NCI-H2029 (cell line): ENCODE measurements around the gene SAMD7.

Experiments
- DNase-seq: peaks from one replicate; lab custom pipeline; 2025; lab: John Stamatoyannopoulos, UW

SAMD7 gene

DNA sequence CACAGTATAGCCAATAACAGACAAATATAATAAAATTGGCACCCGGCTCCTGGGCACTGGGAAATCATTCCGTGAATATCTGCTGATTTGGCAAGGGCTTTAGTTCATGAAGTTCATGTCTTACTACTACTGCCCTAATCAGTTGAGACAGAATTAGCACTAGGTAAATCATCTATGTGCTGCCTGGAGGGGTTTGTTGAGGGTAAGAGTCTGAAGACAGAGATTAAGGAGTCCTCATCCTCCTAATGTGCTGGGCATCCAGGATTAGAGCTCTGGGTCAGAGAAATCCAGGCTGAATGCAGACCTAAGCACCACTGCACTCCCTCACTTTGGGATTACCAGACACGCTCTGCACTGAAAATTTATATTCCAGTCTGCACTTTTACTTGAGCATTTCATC lies 2.0 kb downstream of the SAMD7 start:
- DNase-seq, result no peak

DNA sequence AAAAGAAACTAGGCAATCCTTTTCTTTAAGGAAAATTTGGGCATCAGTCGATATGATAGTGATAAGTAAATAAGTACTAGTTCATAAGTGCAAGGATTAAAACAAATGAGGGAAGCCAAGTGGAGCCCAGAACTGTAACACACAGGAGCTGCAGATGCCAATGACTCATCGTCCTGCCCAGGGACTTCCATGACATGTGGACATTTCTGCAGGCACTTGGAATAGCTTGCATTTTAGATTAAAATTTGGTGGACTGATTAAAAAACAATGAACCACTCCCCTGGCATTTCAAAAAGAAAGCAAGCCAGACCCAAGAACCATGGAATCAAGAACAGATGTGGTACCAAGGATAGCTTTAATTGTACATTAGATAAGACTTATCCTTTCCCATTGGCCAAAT lies 2.9 kb downstream of the SAMD7 start:
- DNase-seq, result no peak

DNA sequence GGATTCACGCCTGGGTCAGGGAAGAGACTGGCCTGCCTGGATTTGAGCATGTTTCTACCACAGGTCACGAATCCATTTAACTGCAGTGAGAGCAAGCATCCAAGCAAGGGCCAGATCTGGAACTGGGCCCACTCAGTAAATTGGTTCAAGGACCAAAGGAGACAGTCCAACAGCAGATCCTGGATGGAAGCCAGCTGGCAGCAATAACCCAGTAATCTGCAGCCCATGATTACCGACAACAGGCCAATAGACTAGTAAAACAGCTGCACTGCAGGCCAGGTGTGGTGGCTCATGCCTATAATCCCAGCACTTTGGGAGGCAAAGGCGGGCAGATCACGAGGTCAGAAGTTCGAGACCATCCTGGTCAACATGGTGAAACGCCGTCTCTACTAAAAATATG lies 11.8 kb downstream of the SAMD7 start:
- DNase-seq, result peak; percentile 96

DNA sequence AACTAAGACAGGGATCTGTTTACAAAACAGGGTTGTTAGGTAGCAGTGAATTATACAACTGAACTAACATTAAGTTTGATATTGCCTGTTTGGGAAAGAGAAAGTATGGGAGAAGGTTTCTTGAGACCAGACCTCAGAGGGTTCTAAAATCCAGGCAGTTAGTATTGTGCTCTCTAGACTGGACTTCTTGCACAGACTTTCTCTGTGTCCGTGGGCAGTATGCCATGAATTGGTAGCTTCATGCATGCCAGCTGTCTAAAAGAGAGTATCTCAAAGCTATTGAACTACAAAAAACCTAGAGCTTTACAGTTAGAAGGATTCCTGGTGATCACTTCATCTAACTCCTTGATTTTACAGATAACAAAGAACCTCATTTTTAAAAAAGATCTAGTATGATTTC lies 12.5 kb downstream of the SAMD7 start:
- no peak for DNase-seq

DNA sequence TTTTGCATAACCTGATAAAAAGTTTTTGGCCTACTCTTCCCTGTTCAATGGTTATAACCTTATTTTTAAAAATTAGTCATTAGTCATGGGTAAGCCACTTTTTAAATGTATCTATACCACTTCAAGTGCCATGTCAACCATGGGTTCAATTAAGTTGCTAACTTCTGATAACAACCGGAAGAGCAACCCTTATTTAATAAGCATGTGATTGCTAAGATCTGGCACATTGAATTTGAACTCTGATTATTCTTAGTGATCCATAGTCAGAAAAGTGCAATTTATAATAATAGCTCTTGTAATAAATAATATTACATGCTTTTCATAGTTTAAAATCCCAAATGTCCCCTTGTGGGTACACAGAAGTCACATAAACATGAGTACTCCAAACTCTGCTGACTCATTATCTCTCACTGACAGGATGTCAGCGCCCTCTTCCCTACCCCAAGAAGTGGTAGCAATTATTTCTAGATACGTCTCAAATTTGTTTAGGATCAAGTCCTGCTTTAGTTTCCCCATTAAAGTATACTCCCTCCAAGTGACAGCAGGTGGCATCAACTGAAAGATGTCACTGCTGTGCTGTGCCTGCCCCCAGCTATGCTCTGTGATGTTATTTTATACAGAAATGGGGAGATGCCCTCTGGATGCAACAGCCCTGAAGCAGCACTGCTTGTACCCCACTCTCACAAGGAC lies 18.6 kb downstream of the SAMD7 start:
- DNase-seq, result no peak

DNA sequence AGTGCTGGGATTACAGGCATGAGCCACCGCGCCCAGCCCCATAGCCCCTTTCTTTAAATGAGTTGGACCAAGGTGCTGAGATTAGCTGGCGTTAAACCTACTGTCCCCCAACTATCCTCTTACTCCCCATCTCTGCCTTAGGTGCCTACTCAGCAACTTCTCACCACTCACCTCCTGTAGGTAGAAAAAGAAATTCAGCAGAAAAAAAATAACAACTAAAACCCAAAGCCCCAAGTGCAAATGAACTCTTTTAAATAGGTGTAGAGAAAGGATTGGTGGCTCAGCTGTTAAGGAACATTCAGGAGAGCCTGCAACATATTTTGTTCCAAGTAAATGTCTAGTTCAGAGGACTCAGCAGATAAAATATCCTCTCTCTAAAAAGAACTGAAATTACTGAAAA lies 19.5 kb downstream of the SAMD7 start:
- DNase-seq, result no peak

DNA sequence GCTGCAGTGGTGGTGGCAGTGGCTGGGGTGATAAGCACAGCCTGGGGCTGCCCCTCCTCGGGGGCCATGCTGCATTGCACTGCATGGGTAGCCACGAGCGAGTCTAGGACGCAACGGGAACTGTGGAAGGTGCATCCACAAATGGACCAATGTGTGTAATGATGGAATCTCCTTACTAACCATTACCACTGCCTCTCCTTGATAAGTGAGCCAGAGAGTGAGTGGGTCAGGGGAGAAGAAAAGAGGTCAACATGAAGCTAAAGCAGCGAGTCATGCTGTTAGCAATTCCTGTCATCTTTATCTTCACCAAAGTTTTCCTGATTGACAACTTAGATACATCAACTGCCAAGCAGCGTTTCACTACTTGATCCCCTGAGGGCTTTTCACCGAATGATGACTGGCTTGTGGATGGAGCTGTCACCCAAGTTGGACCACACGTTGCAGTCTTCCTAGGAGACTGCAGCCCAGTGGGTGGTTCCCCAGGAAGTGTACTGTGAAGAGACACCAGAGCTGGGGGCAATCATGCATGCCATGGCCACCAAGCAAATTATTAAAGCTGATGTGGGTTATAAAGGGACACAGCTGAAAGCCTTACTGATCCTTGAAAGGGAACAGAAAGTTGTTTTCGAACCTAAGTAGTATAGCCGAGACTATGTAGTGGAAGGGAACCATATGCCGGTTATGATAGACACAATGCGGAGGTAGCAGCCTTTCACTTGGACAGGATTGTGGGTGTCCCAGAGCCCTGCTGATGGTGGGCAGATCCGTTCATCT lies 20.6 kb downstream of the SAMD7 start:
- DNase-seq, result no peak

DNA sequence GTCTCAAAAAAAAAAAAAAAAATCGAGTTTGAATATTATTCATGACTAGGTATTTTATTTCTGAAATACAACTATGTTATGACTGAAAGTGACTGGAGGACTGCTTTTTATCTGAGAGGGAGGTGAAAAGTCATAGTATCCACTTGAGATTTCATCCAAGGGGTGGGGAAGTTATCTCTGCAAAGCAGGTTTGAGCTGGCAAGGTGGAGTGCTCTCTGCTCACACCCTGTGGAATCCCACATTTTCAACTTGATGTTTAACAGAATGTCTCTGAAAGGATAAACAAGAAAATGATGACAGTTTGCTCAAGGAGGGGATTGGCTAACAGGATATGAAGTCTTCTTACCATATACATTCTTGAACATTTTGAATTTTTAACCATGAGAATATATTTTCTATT lies 27.9 kb downstream of the SAMD7 start:
- DNase-seq, result no peak

DNA sequence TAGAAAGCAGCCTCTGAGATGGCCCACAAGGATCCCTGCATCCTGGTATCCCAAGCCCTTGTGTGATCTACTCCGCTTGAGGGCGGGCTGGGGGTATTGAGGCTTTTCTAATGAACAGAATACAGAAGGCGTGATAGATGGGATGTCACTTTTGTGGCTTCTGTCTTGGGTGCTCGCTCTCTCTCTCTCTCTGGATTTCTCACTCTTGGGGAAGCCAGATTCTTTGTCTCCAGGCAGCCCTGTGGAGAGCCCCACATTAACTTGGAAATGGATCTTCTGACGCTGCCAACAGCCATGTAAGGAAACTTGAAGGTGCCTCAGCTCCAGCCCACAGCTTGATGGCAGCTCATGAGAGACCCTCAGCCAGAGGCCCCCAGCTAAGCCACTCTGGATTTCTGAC lies 28.4 kb downstream of the SAMD7 start:
- no peak for DNase-seq

DNA sequence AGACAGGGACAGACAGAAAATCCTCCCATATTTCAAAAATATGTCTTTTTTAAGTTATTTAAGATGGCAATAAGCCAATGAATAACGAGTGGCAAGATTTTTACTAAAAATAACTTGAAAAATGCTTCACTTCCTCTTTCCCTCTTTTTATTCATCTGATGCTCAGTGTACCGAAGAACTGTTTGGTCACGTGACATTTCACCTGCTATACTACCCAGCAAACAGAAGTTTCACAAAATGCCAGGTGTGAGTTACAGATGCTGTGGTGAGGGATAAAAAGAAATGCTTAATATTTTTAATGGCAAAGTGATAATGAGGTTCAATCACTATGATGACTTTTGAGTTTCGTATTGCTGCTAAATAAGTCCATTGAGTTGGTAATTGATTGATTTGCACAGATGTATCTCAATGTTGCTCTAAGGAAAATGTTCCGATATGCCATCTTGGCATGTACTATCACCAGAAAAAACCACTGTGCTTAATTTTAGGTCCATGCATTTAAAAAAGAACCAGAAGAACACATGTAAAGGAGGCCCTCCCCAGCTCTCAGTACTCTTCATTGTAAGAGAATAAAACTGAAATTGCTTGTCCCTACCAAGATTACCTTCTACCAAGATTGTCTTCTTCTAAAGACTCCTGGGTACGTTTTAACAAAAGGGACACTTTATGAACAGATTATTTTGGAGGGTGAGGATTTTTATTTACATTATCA lies 29.3 kb downstream of the SAMD7 start:
- DNase-seq, result no peak

DNA sequence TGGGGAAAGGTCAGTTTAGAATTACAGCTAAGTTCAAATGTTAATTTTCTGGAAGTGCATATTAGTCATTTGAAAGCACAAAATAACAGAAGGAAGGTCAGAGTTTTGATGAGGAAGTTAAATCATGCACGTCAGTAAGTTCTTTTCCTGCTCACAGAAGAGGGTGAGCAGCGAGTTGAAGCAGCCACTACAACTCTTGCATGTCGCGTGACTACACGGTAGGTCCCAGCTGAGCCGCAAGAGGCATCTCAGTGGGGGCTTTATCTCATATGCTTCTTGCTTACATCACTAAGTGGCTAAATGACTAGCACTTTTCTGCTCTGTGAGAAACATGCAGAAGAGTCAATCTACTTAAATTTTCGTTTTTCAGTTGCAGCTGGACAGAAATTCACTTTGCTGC lies 33.9 kb downstream of the SAMD7 start:
- no peak for DNase-seq

DNA sequence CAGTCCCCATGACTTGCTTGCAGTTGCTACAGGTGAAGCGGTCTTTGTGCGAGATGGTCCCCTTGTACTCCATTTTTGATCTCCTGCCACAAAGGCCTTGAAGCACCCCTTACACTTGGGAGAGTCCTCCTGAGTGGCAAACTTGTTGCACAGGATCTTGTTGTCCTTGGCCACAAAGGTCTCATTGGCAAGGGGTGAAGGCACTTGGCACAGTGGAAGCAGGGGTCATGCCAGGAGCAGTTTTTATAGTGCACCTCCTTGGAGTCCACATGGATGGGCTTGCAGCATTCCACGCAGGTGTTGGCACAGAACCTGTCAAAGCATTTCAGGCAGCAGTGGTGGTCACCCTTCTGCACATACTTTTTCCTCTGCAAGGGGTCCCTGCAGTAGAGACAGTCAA lies 35.0 kb downstream of the SAMD7 start:
- no peak for DNase-seq

DNA sequence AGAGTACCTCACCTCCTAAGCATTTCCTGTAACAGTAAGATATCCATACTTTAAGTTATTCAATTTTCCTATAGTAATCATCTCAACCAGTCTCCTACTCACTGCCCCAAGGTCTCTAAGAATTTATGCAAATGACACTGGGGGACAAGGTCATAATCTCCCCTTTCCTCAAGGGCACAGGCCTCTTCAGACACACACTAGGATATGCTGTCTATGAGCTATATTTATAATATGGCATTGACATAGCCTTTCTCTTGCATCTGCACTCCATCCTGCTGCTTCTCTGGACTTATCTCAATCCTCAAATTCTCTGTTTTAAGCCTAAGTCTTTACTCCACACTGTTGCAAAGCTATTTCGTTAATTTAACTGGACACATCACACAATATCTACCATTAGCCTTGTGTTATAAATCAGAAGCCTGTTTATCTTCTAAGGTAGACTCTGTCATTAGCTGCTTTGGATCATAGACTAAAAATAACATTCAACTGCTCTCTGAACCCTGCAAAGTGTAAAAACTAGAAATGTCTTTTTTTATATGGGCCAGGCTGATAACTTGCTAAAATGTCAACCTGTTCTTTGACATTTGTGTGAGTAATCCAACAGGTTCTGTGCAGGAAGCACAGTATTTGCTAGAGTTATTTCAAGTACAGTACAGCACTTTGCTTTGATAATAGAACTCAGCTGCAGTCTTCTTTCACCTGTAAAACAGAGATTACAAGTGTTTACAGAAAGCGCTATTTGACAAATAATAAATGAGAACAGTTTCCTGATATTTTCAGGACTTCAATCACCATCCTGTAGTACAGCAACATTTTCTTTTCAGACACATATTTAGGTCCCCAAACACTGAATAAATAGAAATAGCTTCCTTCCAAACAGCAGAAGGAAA lies 37.4 kb downstream of the SAMD7 start:
- peak; percentile 64 for DNase-seq

DNA sequence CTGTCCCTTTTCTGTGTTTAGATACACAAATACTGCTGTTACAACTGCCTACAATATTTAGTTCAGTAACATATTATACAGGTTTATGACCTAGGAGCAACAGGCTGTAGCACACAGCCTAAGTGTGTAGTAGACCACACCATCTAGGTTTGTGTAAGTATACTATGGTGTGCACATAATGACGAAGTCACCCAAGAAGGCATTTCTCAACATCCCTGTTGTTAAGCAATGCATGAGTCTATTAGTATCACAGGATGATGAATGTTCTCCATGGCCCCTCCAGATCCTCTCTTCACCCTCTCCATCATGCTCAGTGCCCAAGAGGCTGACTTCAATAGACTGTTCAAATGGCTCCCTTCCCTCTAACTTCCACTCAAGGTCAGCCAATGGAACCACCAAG lies 40.7 kb downstream of the SAMD7 start:
- no peak for DNase-seq

DNA sequence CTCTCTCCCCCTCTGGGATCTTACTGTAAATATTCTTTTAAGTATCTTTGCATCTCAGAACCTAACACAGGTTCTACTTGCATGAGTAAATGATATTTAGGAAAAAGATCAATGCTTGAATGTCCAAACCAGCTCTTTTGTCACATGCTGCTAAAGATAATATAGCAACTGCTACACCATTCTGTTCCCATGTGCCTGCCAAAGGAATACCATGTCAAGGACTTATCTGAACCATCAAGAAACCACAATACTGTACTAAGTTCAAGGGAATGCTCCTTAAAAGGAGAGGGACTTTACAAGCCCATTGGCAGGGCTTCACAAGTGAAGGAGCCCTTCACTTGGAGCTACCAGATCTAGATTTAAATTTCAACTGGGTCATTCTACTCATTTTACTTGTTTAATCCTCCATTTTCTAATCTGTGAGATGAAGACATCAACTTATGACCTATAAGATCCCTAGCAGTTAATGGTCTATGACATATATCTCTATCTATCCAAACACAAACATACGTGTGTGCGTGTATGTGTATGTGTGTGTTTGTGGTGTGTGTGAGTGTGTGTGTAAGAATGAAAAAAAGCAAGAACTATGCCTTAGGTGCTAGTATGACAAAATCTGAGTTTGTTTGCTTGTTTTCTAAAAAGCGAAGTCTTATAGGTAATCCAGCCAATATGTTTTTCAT lies 42.2 kb downstream of the SAMD7 start:
- no peak for DNase-seq

DNA sequence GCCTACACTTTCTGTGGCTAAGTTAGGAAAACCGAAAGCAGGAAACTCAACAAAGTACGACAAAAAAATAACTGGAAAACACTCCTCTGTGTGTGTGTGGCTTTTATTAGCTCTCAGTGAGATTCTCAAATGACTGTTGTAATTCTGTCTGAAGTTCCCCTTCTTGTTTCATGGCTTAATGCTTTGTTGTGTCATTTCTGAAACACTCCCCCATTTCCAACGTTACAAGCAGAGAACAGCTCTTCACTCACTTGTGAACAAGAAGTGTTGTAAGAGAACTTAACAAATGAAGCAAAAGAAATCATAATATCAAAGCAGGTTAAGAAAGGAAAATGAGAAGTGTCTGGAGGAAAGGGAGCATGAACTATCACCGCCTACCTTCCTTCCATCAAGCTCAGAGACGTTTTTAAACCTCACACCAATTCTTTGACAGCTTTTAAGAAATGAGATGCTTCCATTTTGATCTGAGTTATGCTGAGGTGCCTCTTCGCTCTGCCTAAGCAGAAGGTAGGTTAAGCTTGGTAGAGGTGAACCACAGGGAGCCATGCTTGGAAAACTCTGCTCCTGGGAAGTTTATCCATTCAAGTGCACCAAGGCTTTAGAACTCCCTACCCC lies 42.9 kb downstream of the SAMD7 start:
- DNase-seq, result no peak

DNA sequence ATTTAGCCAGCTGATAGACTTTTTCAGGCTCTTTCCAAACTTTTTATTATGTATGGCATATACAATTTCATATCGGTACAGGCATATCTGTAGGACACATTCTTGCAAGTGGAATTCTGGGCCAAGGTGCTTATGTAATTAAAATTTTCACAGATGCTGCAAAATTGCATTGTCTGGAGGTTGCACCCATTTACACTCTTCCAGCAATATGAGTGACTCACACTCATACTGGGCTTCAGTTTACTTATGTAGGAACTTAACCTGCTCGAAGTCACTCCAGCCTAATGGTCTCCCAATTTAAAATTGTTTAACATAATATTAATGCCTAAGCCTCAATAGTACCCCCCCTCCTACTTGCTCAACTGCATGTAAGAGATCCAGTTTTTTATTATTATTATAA lies 44.0 kb downstream of the SAMD7 start:
- no peak for DNase-seq

DNA sequence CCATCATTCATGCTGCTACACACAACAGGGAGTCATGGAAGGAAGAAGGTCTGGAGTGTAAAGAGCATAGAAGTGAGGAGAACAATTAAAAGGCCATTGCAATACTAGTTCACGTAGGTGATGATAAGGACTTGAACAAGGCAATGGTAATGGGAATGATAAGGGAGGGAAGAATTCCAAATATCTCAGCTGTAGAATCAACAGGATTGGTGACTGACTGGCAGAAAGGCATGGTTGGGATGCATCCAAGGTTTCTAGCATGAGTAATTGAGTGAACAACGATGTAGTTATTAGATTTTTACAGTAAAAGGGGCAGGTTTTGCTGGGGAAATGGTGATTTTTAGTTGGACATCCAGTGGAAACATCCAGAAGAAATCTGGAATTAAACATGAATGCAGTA lies 52.8 kb downstream of the SAMD7 start:
- no peak for DNase-seq

DNA sequence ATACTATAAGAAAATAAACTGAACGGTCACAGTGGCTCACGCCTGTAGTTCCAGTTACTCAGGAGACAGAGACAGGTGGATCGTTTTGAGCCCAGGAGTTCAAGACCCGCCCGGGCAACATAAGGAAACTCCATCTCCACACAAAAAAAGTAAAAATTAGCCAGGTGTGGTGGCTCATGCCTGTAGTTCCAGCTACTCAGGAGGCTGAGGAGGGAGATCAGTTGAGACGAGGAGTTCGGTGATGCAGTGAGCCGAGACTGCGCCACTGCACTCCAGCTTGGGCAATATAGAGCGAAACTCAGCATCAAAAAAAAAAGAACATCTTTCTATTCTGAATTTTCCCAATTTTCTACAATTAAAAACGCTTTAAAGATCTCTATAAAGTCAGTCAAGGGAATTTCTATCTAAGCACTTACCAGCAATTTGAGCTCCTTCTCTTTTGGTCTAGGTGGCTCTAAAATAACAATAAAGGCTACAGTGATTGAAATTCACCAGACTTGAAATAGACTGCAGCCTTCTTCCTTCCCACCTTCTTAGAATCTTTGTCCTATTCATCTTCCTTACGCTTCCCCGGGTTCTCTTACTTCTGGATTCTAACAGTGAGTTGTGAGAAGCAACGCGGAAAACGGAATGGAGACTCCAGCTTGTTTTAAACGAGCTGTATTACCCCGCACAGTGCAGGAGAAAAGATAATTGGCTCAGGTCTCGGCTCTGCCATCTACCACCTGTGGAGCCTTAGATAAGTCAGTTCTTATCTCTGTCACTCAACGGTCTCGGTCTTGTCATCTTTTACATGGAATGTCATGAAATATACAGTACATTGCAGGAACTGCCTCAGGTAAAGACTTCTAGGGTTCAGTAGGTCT lies 54.4 kb downstream of the SAMD7 start:
- no peak for DNase-seq

DNA sequence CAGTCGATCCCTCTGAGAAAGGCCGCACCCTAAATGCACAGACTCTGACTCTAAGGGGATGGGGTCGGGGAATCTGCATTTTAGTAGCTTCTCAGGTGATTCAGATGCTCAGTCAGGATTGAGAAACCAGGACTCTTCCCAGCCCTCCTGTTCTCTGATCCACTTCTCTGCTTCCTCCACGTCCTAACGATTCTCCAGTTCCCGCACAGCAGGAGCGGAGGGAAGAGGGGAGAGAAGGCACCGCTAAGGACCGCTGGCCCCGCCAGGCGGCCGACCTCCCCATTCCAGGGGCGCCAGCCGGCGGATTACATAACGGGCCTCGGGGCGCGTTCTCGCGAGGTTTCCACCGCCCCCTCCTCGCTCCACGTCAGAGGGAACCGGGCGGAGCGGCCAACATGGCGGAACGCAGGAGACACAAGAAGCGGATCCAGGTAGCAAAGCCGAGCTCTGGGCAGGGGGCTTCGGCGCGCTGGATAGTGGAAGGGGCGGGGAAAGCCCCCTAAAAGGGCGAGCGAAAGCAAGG lies 55.1 kb downstream of the SAMD7 start, which contains the start of gene SEC62:
Gene SEC62, plus strand, starts transcription at position 380 of the 523 bp plus-strand sequence. Its CDS starts 16 bp downstream, at position 396.
- peak; percentile 91 for DNase-seq
